HG03521 (cell line): ENCODE results near the gene TUBAL3.
"Not testable (repeated sequence)": the region's sequence is repeated elsewhere in the genome, so short reads cannot be mapped to it uniquely, and the experiment has no call there.

Source experiments
- ATAC-seq: cut with Tn5 transposase; IDR thresholded peaks from one replicate; pipeline ENCODE4 v1.9.1; 2021; ENCODE audit warnings: mild to moderate bottlenecking, moderate library complexity; ENCODE audit not compliant: unreplicated experiment

TUBAL3 gene

GRCh38 chr10:5381187-5381586 lies 23.4 kb downstream of the TUBAL3 start:
- no peak for ATAC-seq

GRCh38 chr10:5380395-5380794 lies 24.2 kb downstream of the TUBAL3 start:
- ATAC-seq: not testable (repeated sequence)

DNA sequence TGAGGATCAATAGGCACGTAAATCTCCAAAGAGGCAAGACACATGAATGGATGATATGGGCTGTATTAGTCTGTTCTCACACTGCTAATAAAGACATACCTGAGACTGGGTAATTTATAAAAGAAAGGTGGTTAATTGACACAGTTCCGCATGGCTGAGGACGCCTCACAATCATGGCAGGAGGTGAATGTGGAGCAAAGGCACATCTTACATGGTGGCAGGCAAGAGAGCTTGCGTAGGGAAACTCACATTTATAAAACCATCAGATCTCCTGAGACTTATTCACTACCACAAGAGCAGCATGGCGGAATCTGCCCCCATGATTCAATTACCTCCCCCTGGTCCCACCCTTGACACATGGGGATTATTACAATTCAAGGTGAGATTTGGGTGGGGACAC lies 25.4 kb downstream of the TUBAL3 start:
- not testable (repeated sequence) for ATAC-seq

DNA sequence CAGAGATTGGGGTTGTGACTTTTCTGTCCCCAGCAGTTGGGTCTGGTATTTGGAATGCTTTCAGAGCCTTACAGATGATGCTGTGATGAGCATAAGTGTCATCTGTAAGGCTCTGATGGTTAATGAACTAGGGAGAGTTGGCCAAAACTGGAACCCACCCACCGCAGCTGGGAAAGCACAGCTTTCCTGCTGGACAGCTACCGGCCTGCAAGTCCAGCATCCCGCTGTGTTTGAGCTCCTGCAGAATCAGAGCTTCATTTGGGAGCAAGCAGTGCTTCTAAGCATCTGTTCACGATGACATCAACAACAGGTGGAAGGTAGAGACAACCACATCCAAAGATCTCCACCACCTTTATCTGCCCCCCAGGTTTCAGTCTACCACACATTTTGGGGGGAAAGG lies 28.2 kb downstream of the TUBAL3 start:
- ATAC-seq: no peak

- ATAC-seq: no peak
Measured at GRCh38 chr10:5373891-5374611, 30.6 kb downstream of the TUBAL3 start.

DNA sequence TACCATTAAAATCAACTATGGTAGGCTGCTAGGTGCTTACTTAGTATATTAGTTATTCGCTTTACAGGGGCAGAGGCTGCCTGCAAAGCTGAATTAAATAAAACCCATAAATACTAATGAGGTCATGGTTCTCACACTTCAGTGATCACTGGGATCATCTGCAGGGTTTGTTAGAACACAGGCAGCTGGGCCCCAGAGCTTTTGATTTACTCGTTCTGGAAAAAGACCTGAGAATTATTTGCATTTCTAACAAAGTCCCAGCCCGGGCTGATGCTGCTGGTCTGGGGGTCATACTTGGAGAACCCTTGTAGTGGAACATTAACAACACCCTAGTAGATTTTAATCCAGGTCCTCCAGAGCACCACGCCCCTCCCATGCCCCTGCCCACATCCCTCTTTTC lies 31.3 kb downstream of the TUBAL3 start:
- no peak for ATAC-seq

- ATAC-seq: no peak
Measured at GRCh38 chr10:5370493-5371352, 33.9 kb downstream of the TUBAL3 start.

DNA sequence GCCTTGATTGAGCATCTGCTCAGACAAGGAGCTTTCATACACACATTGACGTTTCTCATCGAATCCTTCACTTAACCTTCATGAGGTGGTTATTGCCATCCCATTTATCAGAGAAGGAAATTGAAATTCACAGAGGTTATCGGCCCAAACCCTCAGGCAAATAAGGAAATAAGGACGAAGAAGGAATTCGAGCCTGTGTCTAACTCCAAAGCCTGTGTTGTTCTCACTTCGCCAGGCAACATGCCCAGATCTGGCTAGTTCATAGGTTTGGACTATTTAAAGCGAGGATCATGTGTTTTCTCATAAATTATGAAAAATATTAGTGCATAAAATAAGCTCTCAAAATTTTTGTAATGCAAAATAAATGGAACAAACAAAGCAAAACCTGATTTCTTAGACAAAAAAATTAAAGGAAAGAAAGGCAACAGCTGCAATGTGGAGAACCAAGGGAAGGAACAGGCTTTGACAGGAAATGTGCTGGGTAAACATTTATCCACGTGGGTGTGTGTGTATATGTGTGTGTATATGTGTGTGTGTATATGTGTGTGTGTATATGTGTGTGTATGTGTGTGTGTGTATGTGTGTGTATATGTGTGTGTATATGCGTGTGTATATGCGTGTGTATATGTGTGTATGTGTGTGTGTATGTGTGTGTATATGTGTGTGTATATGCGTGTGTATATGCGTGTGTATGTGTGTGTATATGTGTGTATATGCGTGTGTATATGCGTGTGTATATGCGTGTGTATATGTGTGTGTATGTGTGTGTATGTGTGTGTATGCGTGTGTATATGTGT lies 35.1 kb downstream of the TUBAL3 start:
- ATAC-seq: no peak

GRCh38 chr10:5365928-5366327 lies 38.7 kb downstream of the TUBAL3 start:
- no peak for ATAC-seq

DNA sequence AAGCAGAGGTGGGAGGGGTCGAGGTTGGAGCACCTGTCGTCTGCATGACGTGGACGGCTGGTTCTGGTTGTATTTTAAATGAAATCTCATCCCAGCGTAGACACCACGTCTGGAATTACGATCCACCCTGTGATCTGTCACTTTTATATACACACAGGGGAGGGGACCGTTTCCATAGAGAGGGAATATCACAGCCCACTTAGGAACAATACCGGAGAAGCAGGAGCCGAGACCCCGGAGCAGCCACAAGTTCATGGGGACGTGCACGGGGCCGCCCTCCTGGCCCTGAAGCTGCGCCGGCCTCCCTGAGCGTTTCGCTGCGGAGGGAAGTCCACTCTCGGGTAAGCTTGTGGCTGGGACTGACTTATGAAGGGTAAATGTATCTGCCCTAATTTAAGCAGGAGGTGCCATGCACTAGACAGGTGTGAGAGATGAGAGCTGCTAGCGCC lies 39.7 kb downstream of the TUBAL3 start, which contains the start of gene UCN3:
Gene UCN3 (plus strand): TSS at position 77 of the 449 bp plus-strand sequence. CDS start 8,755 bp downstream, outside the sequence.
- ATAC-seq: no peak

GRCh38 chr10:5364374-5364773 lies 40.3 kb downstream of the TUBAL3 start:
- no peak for ATAC-seq

GRCh38 chr10:5362873-5363272 lies 41.8 kb downstream of the TUBAL3 start:
- no peak for ATAC-seq

DNA sequence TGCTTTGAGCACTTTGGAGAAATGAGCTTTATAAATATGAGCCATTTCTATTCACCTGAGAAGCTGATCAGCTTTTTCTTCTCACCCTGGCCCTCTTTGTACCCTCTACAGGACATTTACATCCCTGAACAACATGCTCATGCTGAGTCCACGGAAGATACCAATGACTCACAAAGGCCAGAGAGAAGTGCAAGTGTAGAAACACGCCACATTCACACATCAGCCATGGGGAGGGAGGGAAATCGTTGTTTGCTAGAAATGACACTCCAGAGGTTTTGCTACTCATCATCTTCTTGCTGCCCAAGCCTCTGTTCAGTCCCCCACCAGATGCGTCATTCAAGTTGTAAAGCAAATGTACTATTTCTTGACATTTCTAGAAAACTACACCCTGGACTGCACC lies 42.7 kb downstream of the TUBAL3 start:
- no peak for ATAC-seq

- ATAC-seq: no peak
Measured at GRCh38 chr10:5360318-5360915, 44.2 kb downstream of the TUBAL3 start.

DNA sequence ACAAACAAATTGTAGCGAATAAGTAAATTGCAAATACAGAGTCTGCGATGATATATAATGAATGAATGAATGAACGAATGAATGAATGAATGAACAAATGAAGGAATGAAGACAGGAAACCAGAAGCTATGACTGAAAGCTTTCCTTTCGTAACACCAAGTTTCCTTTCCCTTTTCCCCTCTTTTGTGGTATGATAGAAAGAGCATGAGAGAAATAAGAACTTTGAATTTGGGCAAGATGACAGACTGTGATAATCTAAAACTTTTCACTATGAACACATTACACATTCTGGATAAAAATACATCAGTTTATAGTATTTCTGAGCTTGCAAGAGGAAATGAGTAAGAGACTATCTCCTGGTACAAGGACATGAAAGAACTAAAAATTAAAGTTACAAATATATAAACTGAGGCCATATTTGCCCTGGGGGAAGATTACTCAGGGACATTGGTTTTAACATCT lies 48.3 kb downstream of the TUBAL3 start:
- ATAC-seq: no peak

DNA sequence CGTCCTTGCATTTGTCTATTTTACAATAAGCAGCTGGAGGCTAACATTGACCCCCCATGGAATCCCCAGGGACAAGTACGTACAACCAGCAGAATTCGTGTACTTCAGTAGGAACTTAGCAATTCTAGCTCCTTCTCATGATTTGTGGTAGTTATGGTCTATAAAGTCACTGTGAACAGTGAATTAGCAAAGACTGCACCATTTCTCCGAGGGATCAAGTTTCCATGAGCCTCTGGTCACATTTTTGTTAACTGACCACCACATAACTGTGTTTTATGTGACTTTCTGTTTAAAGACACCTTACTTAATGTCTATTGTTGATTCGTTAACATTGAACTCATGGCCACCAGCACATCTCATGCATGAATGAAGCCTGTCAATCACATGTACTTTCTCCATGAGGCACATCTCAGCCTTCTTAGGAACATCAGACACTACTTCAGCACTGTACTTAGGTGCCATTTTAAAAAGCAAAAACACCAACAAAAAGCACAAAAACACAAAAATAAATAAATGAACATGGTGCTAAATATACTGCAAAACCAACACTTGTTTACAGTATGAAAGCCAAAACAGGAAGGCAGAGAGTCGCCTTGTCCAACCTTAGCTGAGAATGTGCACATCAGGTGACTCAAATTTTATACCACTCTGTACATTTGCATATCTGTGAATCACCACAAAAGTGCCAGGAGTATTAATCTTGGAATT lies 48.9 kb downstream of the TUBAL3 start:
- ATAC-seq: no peak

DNA sequence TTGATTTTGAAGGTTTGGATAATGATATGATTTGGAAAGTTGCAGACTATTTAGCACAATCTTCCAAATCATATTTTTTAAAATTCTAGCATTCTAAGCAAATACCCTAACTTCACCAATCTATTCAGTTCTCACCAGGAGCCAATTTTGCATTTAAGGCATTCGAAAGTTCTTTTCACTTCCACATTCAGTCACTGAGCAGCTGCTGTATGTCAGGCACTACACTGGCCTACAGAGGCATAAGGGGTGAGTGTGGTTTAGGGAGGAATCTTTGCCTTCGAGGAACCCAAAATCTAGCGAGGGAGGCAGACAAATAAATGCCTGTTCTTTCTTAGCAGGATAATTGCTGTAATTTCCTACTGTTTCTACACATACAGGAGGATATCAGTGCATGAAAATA lies 50.6 kb downstream of the TUBAL3 start:
- ATAC-seq: no peak

DNA sequence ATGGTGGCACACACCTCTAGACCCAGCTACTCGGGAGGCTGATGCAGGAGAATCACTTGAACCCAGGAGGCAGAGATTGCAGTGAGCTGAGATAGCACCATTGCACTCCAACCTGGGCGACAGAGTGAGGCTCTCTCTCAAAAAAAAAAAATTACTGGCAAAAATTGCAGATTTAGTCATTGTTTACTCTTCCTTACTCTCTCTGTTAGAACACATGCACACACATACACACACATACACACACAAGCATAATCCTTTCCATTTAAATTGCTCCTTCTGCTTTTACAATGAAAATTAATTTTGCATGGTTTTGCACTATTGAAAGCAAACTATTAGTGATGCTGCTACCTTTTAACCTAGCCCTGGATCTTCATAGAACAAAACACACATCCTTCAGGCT lies 55.3 kb downstream of the TUBAL3 start:
- no peak for ATAC-seq

DNA sequence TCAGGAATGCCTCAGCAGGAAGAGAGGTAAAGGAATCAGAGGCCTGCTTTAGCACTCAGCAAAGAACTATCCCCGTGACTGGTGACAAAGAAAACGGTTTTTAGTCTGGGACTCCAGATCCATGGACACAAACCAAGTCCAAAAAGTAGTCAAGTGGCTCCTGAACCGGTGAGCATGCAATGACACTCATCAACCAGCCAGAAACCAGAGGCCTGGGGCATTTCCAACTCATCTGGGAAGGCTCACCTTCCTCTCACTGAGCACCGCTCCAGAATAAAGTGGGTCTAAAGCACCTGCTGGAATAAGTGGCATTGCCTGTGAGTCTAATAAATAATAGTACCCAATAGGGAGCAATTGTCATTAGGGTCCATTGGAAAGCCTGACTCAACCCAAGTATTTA lies 57.7 kb downstream of the TUBAL3 start:
- ATAC-seq: no peak

DNA sequence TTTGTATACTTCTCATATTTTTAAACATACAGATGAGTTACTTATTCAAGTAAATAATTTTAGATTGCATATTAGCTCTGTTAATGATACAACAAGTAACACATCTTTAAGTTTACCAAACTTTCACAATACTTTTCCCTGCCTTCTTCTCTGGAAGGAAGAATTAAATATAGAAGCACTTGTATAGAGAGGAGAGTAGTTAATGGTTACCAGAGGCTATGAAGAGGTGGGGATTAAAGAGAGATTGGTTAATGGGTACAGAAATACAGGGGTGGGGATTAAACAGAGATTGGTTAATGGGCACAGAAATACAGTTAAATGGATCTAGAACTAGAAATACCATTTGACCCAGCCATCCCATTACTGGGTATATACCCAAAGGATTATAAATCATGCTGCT lies 59.9 kb downstream of the TUBAL3 start:
- ATAC-seq: no peak
